GM19035 (cell line): ENCODE data around the gene NFIL3.
A peak's percentile ranks its signal among the peaks of the same experiment; 100 is the strongest.
"Not testable (repeated sequence)": the region's sequence is repeated elsewhere in the genome, so short reads cannot be mapped to it uniquely, and the experiment has no call there.

Source experiments
- ATAC-seq: cut with Tn5 transposase; IDR thresholded peaks from one replicate; pipeline ENCODE4 v1.9.1; 2021; ENCODE audit not compliant: unreplicated experiment

The NFIL3 gene

DNA sequence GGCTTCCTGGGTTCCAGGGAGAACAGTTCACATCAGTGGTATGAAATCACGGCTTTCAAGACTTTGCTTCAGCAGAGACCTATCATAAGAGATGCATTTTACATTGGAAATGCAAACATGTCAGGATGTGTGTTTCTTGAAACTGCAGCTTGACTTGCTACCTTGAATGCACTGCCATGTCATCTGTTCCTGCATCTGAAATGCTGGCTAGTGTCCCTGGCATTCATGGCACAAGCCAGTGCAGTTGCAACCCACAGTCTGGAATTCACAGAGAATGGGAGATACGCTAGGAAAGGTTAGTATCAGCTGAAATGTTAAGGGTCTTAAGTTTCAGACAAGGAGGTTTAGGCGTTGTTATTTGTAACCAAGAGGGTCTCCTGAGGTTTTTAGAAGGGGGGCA lies 24.7 kb downstream of the NFIL3 start:
- no peak for ATAC-seq

DNA sequence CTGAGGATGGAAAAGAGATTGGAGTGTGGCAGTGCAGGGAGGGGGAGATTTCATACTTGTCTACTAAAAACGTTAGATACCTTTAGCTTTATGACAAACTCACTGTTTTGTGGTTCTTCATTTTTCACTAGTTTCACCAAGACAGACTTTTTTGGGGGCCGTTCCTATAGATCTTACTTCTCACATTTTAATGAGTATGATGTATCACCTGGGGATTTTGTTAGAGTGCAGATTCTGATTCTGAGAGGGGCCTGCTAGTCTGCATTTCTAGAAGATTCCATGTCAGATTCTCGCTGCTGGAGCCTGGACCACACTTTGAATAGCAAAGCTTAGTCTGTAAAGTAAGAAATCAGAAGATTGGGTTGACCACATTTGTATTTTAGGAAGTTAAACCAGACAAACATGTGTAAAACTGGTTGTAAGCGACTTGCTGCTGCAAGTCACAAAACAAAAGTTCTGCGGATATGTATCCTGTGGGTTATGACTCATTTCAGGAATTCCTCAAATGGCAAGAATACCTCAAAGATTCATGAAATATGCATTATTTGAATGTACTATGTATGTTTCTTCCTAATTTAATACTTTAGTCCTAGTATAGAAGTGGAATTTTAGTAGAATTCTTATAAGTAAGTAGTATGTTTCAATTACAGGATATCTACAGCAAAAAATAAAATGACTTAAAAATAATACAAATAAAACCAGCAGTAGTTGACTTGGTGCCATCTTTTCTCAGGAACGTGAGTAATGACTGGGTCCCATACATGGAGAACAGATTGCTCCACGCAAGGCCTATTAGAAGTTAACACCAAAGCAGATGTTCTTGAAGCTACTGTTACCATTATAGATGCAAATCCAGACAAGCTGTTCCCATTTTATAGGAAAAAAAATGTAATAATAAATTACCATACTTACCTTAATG lies 27.8 kb downstream of the NFIL3 start:
- peak; percentile 67 for ATAC-seq

DNA sequence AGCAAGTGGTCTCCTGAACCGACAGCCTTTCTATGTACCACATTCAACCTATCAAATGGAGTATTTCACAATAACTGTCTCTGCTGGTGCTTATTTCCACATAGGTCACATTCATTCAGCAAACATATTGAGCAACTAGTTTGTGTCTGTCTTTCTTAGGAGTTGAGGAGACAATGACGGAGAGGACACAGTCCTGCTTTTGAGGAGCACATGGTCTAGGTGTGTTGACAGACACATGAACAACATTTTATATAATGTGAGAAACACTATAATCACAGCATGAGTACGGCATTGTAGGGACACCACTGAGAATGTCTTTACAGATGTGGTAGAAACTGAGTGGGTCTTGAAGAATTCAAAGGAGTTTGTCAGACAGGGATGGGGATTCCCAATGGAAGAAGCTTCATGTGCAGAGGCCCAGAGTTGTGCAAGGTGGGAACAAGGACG lies 28.5 kb downstream of the NFIL3 start:
- no peak for ATAC-seq

DNA sequence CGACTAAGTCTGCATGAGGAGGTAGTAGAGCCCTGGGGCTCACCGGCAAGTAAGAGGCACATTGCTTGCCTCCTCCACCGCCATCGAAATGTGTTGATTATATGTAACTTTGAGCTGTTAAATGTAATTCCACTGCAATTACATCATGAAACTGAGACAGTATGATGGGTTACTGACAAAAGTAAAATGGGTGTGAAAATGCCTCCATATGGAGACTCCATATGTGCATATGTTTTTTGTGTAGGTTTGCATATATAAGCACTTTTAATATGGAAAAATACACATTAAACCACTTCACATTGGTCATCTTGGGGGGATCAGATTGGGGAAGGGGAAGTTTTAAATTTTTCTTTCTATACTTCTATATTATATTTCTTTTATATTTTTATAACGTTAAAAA lies 29.8 kb downstream of the NFIL3 start:
- ATAC-seq = no peak

DNA sequence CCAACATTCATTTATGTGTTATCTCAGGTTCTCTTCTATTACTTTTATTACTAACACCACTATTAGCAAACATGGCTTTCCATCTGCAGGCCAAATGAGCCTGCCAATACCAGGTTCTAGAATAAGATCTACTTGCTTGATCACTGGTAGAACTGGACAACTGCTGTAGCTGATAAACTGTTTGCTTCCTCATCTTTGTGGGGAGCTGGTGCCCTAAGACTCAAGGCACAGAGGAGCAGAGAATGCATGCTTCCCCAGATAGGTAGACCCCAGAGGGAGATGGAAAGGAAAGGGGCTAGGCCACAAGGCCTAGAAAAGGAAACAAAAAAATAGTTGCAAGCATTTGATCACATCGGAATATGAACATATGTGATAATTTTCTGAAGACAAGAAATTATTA lies 31.2 kb downstream of the NFIL3 start:
- ATAC-seq = no peak

DNA sequence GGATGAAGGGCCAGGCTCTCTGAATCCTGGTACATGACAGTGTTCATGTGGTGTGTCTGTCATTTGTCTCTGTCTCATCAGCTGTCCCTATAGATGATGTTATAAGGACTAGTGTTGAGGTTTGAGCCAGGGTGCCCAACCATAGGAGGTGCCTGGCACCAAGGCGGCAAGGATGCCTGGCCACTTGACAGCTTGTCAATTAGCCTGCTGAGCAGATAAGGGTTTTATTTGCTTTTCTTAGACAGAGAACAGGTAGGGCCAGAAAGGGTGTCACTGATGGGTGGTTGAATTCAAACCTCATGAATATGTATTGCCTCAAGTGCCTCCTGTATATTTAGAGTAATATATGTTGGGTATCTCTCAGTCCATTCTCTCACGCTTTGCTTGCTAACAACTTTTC lies 31.8 kb downstream of the NFIL3 start:
- no peak for ATAC-seq

DNA sequence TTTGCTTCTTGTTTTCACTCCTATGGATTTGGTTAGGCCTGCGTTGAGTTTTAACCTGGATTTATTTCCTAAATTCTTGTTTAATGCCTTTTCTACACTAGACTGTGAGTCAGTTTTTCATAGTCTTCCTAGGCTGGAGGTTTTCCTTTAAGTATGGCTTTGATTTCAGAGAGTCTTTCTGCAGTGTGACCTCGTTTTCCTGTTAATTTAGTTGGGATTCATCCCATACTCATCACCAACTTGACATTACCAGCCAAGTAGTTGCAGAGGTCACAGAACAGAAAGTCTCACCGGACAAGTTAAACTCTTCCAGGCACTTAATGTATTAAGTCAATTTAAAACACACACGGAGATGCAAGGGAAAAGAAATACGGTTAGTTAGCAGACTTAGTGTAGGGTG lies 32.2 kb downstream of the NFIL3 start:
- ATAC-seq = no peak

DNA sequence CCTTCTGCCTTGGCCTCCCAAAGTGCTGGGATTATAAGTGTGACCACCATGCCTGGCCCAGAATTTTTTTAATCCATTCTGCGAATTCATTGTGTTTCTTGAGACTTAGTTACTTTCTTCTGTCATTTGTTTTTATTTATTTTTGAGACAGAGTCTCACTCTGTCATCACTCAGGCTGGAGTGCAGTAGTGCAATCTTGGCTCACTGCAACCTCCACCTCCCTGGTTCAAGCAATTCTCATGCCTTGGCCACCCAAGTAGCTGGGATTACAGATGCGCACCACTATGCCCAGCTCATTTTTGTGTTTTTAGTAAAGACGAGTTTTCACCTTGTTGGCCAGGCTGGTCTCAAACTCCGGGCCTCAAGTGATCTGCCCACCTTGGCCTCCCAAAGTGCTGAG lies 33.9 kb downstream of the NFIL3 start:
- ATAC-seq = not testable (repeated sequence)

DNA sequence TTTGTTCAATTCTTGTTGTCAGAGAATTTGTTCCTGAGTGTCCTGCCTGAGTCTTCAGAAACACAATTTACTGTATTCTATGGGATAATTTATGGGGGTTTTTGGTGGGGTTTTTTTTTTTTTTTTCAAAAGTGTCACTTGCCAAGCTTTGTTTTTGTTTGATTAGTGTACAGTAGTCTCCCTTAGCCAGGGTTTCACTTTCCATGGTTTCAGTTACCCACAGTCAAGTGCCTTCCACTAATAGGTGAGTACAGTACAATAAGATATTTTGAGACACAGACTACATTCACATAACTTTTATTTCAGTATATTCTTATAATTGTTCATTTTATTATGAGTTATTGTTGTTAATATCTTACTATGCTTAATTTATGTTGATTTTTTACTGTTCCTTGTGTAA lies 36.9 kb downstream of the NFIL3 start:
- ATAC-seq = no peak

DNA sequence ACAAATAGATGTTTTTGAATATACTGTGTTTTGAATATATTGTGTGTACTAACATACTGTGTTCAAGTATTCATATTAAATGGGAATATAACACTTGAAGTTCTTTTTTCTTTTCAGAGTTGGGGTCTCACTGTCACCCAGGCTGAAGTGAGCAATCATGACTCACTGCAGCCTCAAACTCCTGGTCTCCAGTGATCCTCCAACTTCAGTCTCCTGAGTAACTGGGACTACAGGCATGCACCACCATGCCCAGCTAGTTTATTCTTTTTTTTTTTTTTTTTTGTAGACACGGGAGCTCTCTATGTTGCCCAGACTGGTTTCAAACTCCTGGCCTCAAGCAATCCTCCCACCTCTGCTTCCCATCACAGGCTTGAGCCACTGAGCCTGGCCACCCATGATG lies 38.7 kb downstream of the NFIL3 start:
- no peak for ATAC-seq

DNA sequence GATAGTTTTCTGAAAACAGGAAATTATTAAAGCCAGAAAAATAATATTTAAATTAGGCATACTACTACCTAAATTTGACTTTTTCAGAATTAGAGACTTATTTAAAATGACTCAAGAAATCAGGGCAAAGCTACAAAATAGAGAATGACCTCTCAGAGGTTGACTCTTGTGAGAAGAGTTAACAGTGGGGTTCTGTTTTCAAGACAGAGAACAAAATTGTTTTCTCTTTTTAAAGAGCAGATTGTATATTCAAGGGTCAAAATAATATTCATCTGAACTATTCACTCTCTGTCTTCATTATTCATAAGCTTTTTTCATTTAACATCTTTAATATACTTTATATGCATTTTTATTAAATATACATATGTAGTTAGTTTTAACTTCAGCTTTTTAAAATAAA lies 40.1 kb downstream of the NFIL3 start:
- no peak for ATAC-seq

DNA sequence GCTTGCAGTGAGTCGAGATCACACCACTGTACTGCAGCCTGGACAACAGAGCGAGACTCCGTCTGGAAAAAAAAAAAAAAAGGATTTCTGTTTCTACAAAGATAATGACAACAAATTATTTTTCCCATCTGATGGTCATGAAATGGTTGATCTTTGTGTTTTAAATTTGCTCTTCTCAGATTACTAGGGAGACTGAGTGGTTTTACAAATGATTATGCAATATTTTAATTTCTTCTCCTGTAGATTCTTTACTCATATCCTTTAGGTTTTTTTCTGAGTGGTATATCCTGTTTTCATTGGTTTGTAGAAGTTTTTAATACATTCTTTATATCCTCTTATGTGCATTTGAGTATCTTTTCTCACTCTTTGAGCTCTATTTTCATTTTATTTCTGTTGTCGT lies 41.3 kb downstream of the NFIL3 start:
- no peak for ATAC-seq

DNA sequence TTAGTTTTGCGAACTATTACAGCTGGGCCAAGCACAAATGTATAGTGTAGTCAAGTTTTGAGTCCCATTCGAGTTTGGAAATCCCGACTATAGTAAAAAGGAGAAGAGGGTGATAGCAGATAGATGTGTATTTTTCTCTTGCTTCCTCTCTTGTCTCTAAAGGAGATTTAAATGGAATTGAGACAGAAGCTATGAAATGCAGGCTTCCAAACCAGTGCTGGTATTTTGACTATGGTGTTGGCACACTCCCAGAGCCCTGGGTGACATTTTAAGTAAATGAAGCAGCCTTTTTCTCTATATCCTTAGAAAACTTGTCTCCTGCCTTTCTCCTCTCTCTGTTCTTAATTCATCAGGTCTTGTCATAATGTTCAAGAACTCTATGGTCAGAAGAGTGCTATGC lies 44.2 kb downstream of the NFIL3 start:
- no peak for ATAC-seq

DNA sequence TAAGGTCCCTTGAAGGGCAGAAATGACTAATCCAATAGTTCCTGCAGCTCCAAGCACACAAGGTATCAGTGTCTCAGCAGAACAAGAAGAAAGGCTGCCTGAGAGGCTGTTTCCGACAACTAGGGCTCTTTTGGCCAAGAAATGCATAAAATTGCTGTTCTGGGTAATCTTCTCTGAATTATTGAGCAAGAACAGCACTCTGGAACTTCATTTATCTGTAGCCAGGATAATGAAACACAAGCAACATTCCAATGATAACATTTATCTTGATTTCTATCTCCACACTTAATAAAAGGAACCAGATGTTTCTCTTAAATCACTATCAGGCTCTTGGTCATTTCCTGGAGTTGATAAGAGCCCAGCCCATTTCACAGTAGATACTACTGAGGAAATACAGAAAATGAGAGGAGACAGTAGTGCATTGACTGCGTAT lies 44.9 kb downstream of the NFIL3 start:
- no peak for ATAC-seq

DNA sequence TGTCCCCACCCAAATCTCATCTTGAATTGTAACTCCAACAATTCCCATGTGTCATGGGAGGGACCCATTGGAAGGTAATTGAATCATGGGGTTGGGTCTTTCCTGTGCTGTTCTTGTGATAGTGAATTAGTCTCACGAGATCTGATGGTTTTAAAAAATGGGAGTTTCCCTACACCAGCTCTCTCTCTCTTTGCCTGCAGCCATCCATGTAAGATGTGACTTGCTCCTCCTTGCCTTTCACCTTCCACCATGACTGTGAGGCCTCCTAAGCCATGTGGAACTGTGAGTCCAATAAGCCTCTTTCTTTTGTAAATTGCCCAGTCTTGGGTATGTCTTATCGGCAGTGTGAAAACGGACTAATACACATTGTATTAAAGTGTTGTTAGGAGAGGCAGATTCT lies 45.6 kb downstream of the NFIL3 start:
- ATAC-seq = not testable (repeated sequence)

DNA sequence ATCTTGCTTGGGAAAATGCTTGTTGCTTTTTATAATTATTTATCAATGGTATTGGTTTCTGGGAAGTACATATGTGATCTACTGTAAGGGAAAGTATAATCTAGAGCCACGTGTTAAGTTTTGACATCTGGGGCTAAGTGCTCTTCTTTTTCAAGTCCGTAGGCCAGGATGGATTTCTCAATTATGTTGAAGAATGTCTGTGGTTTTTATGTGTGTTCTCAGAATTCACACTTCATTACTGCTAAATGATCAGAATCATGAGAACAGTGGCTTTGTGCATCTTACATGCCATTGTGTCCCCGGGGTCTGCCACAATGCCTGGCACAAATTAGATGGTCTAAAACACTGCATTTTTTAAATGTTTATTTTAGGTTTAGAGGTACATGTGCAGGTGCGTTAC lies 47.4 kb downstream of the NFIL3 start:
- ATAC-seq = no peak

DNA sequence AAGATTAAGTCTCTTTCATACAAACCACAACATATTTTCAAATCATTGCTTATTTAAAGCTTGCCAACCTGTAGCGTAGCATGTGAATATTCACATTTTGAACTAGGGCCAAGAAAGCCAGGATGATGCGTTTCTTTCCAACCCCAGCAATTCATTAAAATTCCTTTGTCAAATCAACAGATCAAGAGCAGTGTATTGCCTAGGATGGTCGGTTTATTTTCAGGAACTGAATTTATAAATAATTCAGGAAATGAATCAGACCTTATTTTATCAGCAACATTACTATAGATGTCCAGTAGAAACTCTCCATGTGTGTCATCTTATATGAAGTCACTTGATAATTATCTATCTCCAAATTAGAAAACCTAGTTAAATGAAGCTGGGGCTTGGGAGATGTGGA lies 48.7 kb downstream of the NFIL3 start:
- no peak for ATAC-seq

DNA sequence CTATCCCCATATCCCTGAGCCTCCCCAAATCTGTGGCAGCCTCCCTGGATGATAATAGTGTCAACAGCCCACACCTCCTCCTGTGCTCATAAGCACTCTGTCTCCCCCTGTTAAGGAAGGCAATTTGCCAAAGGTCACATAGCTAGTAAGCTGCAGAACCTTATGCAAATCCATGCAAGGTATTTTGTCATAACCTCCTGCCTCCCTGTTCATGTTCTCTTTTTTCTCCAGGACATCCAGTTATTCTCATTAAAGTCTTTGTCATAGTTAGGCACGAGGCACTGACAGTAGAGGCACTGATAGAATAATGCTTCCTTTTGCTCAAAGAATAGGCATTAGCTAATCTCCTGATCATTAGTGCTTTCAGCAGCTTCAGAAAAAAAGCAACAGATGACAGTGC lies 51.7 kb downstream of the NFIL3 start:
- ATAC-seq = no peak

DNA sequence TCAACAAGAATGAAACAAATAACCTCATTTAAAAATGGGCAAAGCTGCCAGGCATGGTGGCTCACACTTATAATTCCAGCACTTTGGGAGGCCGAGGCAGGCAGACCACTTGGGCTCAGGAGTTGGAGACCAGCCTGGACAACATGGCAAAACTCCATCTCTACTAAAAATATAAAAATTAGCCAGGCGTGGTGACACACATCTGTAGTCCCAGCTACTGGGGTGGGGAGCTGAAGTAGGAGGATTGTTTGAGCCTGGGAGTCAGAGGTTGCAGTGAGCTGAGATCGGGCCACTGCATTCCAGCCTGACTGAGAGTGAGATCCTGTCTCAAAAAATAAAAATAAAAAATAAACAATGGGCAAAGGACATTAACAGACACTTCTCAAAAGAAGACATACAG lies 53.6 kb downstream of the NFIL3 start:
- not testable (repeated sequence) for ATAC-seq

DNA sequence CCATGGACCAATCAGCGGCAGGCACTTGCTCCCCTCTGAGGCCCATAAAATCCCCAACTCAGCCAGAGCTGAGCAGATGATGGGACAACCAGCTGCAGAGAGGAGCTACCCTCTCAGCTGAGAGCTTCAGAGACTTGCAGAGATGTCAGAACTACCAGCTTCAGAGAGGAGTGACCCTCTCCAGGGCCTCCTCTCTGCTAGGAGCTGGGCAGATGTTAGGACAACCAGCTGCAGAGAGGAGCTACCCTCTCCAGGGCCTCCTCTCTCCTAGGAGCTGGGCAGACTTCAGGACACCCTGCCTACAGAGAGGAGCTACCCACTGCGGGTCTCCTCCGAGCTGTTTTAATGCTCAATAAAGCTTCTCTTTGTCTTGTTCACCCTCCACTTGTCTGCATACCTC lies 58.9 kb downstream of the NFIL3 start:
- no peak for ATAC-seq

DNA sequence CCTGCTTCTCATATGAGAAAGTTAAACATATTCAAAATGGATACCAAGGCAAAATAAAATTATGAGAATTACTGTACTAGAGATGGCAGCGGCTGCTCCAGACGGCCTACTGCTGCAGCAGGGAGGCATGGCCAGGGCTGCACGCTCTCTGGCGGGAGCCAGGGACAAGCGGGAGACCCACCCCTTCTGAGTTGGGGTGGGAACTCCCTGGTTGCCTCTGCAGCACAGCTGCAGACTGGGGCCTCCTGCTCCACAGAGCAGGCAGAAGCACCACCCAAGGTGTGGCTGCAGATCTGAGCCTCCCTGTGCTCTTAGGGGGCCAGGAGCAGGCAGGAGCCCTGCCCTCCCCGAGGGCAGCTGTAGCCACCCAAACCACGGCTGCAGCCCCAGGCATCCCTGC lies 59.6 kb downstream of the NFIL3 start:
- no peak for ATAC-seq

DNA sequence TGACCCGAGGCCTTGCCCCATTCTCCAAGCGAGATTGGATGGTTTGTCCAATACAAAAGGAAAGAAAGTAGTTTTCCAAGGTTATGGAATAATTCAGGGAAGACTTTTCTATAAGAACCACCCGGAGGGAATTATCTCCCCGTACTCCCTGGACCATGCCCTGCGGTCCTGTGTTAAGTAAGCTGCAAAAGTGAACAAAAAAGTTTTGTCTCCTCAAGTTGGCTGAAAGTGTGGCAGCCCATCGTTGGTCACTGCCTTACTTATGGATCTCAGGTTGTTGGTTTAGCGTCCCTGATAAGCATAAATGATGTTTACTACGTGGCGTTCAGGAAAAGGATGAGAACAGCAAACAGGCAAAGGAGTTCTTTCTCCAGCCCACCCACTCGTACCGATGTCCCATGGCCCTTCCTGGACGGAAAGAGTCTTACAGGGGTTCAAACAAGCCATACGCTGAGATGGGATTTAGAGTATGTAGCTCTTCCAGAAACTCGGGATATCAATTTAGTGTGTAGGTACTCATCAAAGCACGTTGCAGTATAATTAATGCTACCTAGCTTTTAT lies 61.5 kb downstream of the NFIL3 start:
- ATAC-seq = no peak
